GM18867 (cell line): ENCODE results near the gene BICD1.
A peak's percentile ranks its signal among the peaks of the same experiment; 100 is the strongest.
"Not testable (repeated sequence)": the region's sequence is repeated elsewhere in the genome, so short reads cannot be mapped to it uniquely, and the experiment has no call there.

Experiments used
- ATAC-seq: cut with Tn5 transposase; IDR thresholded peaks from one replicate; pipeline ENCODE4 v1.9.1; 2021; ENCODE audit warnings: mild to moderate bottlenecking, moderate library complexity; ENCODE audit not compliant: unreplicated experiment

Gene BICD1

GRCh38 chr12:32272465-32272864 is 165.8 kb downstream of the BICD1 start:
- ATAC-seq = no peak

- ATAC-seq = peak; percentile 66
Observed at GRCh38 chr12:32273063-32273522, 166.4 kb downstream of the BICD1 start.

- peak; percentile 94 for ATAC-seq
Observed at GRCh38 chr12:32273712-32274111, 167.1 kb downstream of the BICD1 start.

GRCh38 chr12:32274665-32275064 is 168.0 kb downstream of the BICD1 start:
- no peak for ATAC-seq

- ATAC-seq = not testable (repeated sequence)
Observed at GRCh38 chr12:32275520-32275919, 168.9 kb downstream of the BICD1 start.

- no peak for ATAC-seq
Observed at GRCh38 chr12:32277774-32278173, 171.1 kb downstream of the BICD1 start.

GRCh38 chr12:32281098-32281497 is 174.5 kb downstream of the BICD1 start:
- ATAC-seq = no peak

GRCh38 chr12:32284561-32284960 is 177.9 kb downstream of the BICD1 start:
- no peak for ATAC-seq

GRCh38 chr12:32285021-32285420 is 178.4 kb downstream of the BICD1 start:
- no peak for ATAC-seq

- ATAC-seq = no peak
Observed at GRCh38 chr12:32285489-32285888, 178.8 kb downstream of the BICD1 start.

- ATAC-seq = no peak
Observed at GRCh38 chr12:32290411-32290810, 183.8 kb downstream of the BICD1 start.

GRCh38 chr12:32292151-32292550 is 185.5 kb downstream of the BICD1 start:
- no peak for ATAC-seq

- ATAC-seq = no peak
Observed at GRCh38 chr12:32293808-32294419, 187.3 kb downstream of the BICD1 start.

GRCh38 chr12:32296567-32296966 is 189.9 kb downstream of the BICD1 start:
- no peak for ATAC-seq

- ATAC-seq = no peak
Observed at GRCh38 chr12:32298917-32299316, 192.3 kb downstream of the BICD1 start.

GRCh38 chr12:32301216-32301615 is 194.6 kb downstream of the BICD1 start:
- no peak for ATAC-seq

- peak; percentile 96 for ATAC-seq
Observed at GRCh38 chr12:32302218-32303173, 195.8 kb downstream of the BICD1 start.

- no peak for ATAC-seq
Observed at GRCh38 chr12:32303174-32303549, 196.5 kb downstream of the BICD1 start.

GRCh38 chr12:32305163-32305562 is 198.5 kb downstream of the BICD1 start:
- no peak for ATAC-seq

- ATAC-seq = no peak
Observed at GRCh38 chr12:32307326-32307725, 200.7 kb downstream of the BICD1 start.

GRCh38 chr12:32309811-32310736 is 203.4 kb downstream of the BICD1 start:
- ATAC-seq = no peak
